Glutamatergic neuron (in vitro differentiated cells): ENCODE measurements around the gene HIP1R. TPM values are rescaled to one million over a fixed set of nuclear protein-coding genes. Genes with fewer than 3 reads are reported as not detected.
"Not testable (repeated sequence)": the region's sequence is repeated elsewhere in the genome, so short reads cannot be mapped to it uniquely, and the experiment has no call there.

Experiments used
- DNase-seq: peaks from one replicate; pipeline ENCODE4 v3.0.0; 2022
- H3K27ac Mint-ChIP-seq: one replicate; pipeline ENCODE4 v1.8.0; 2020; ENCODE audit warnings: mild to moderate bottlenecking, mixed read lengths, inconsistent platforms; ENCODE audit not compliant: unreplicated experiment
- H3K27me3 Mint-ChIP-seq: one replicate; pipeline ENCODE4 v1.8.0; 2020; ENCODE audit warnings: mild to moderate bottlenecking, moderate library complexity, mixed read lengths, inconsistent platforms; ENCODE audit not compliant: unreplicated experiment
- H3K36me3 Mint-ChIP-seq: one replicate; pipeline ENCODE4 v1.8.0; 2020; ENCODE audit warnings: mild to moderate bottlenecking, mixed read lengths, inconsistent platforms; ENCODE audit not compliant: unreplicated experiment
- H3K4me1 Mint-ChIP-seq: one replicate; pipeline ENCODE4 v1.8.0; 2020; ENCODE audit warnings: mild to moderate bottlenecking, low read depth, mixed read lengths, inconsistent platforms; ENCODE audit not compliant: unreplicated experiment
- H3K4me3 Mint-ChIP-seq: one replicate; pipeline ENCODE4 v1.8.0; 2020; ENCODE audit warnings: mild to moderate bottlenecking, mixed read lengths, inconsistent platforms; ENCODE audit not compliant: unreplicated experiment
- H3K9me3 Mint-ChIP-seq: one replicate; pipeline ENCODE4 v1.8.0; 2020; ENCODE audit warnings: mild to moderate bottlenecking, moderate library complexity, mixed read lengths, inconsistent platforms; ENCODE audit not compliant: unreplicated experiment
- total RNA-seq: library from RNA; stranded (reverse); fragmentation: NEBNext Ultra II Directional; extraction: Animal tissue kit (Norgen Biotek cat#: 25700); gene quantifications from one replicate; pipeline ENCODE4 v1.2.1, GENCODE V29; 2021; ENCODE audit not compliant: unreplicated experiment
- TF ChIP-seq, protein P1 (sequence below): fragments of 200-600 bp; sonication (generic); IDR thresholded peaks from one replicate; pipeline ENCODE4 v1.5.0; 2021; ENCODE audit not compliant: partially characterized antibody, unreplicated experiment

Gene HIP1R
- total RNA-seq, 1 donor from 2014 or later = 19.3 TPM

DNA sequence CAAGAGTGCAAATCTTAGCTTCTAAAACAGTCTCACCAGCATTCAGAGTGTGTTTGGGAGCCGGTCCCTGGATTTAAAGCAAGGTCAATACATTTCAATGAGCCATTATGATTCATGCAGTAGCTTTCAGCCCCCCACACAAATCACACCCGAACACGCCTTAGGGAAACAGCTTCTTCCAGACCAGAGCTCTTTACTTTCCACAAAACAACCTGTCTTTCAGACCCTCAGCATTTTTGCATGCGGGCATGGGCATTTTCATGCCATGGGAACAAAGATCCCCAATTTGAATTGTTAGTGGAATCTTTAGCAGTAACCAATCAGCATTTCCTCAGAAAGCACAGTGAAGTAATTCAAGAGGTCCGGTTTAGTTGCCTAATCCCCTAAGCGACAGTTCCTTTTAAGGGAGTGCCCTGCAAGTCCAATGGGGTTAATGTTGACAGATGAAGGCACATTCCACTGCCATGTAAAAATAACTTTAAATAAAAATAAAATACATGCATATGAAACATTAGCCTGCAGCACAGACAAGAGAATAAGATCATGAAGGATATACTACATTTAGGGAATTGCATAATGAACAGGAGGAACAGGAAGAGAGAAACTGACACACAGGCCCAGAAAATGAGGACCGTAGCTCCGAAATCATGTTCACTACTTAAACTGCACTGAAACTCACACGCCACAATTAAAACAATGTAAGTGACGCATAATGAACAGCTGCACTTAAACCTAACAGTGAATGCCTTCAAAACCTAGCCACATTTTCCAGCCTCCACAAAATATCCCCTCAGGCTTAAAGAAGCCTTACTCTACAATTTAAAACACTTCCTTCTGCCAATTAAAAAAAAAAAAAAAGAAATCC lies 56.6 kb downstream of the HIP1R start:
- Mint-ChIP-seq H3K4me3 (peak overlapping the region; percentile 64), H3K9me3 (peaks cover 15% of the 10 kb centered on the region), H3K36me3 (peaks cover 5% of the 10 kb centered on the region), H3K27ac (no peak overlapping the region), H3K4me1 (peaks cover 23% of the 10 kb centered on the region), H3K27me3 (peaks cover 19% of the 10 kb centered on the region)
- TF ChIP-seq, protein P1, sequence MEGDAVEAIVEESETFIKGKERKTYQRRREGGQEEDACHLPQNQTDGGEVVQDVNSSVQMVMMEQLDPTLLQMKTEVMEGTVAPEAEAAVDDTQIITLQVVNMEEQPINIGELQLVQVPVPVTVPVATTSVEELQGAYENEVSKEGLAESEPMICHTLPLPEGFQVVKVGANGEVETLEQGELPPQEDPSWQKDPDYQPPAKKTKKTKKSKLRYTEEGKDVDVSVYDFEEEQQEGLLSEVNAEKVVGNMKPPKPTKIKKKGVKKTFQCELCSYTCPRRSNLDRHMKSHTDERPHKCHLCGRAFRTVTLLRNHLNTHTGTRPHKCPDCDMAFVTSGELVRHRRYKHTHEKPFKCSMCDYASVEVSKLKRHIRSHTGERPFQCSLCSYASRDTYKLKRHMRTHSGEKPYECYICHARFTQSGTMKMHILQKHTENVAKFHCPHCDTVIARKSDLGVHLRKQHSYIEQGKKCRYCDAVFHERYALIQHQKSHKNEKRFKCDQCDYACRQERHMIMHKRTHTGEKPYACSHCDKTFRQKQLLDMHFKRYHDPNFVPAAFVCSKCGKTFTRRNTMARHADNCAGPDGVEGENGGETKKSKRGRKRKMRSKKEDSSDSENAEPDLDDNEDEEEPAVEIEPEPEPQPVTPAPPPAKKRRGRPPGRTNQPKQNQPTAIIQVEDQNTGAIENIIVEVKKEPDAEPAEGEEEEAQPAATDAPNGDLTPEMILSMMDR = no peak
- no peak for DNase-seq

DNA sequence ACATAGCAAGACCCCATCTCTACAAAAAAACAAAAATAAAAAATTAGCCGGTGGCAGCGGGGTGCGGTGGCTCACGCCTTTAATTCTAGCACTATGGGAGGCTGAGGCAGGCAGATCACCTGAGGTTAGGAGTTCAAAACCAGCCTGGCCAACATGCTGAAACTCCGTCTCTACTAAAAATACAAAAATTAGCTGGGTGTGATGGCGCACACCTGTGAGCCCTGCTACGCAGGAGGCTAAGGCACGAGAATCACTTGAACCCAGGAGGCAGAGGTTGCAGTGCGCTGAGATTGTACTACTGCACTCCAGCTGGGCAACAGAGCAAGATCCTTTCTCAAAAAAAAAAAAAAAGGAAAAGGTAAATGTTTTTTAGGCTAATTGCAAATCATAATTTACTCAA lies 57.5 kb downstream of the HIP1R start:
- H3K27ac Mint-ChIP-seq, DNase-seq, H3K4me3 Mint-ChIP-seq, H3K36me3 Mint-ChIP-seq: not testable (repeated sequence)
- H3K27me3 Mint-ChIP-seq = peaks cover 19% of the 10 kb centered on the region
- peaks cover 15% of the 10 kb centered on the region for H3K4me1 Mint-ChIP-seq
- peaks cover 13% of the 10 kb centered on the region for H3K9me3 Mint-ChIP-seq

DNA sequence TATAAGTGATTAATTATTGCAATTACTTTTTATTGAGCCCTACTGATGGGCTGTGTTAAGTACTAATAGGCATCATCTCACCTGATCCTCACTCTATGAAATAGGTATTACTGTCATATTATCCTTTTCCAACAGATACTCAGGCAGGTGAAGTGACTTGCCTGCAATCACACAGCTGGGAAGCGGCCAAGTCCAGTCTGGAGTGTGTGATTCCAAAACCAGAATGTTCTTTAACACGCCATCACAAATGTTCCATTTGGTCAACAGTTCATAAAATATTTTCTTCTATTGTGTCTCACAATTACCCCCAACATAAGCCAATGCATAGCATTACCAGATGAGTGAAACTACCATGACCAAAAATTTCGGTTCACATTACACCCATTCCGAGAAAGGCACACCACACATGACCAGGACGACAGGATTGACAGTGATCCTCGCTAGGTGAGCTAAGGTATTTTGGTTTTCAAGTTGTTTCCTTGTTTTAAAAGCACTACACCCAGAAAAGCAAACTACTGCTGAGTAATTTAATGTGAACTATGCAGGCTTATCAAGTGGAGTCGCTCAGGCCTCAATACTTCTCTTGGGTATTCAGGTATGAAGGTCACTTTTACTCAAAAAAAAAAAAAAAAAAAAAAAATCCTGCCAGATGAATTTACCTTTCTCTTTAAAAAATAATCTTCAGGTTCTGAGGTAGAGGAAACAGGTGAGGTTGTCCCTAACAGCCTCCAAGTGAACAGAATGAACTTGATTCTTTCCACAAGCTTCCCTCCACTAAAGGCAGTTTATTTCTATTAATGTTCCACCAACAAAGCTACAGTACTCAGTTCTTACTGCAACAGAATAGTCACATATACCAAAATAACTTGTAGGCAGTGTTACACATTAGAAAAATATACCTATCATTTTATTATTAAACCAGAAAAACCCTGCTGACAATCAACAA lies 58.2 kb downstream of the HIP1R start:
- DNase-seq = no peak

DNA sequence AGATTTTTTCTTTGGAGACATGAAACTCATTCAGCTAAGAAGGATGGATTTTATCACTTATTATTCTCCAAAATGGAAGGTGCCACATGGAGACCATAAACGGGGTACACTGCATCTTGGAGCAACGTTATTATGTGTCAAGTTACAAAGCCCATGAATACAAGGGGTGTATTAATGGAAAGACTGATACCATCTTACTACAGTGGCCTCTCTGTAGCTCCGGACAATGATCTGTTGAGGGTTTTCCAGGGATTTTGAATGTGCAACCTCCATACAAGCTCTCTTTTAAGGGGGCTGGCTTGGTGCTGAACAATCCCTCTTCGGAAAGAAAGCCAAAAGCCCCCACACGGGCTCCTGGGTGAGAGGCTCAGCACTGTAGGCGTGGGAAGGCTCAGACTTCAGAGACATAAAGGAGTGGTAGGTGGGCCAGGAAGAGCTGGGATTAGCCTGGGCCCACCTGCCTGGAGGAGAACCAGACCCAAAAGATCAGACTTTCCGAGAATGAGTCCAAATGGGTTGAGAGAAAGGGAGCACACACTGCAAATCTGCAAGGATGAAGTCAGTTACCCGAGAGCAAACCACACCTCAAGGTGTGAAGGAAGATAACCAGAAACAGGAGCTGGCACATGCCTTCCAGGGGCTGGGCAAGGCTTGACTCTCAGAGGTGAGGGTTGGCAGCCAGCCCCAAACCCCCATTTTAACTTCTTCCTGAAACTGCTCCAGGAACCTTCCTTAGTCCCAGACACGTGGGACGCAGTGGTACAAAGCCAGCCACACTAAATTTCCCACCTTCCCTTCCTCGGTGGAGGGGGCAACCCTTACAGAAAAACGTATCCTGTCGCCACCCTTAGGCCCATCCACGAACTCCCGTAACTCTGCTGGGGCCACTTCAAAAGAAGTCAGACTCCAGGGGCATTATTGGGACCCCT lies 59.2 kb downstream of the HIP1R start:
- no peak for DNase-seq
- Mint-ChIP-seq H3K27me3 (peaks cover 20% of the 10 kb centered on the region), H3K27ac (no peak overlapping the region), H3K36me3 (peaks cover 5% of the 10 kb centered on the region), H3K4me3 (peak overlapping the region; percentile 92), H3K4me1 (peaks cover 14% of the 10 kb centered on the region), H3K9me3 (peaks cover 13% of the 10 kb centered on the region)
- TF ChIP-seq, protein P1 = no peak

More for the DNA sequence above, 58.2 kb downstream of the HIP1R start:
- H3K27ac Mint-ChIP-seq = no peak overlapping the region
- peaks cover 20% of the 10 kb centered on the region for H3K27me3 Mint-ChIP-seq
- peak overlapping the region; percentile 34 for H3K4me3 Mint-ChIP-seq
- H3K4me1 Mint-ChIP-seq = peaks cover 15% of the 10 kb centered on the region
- TF ChIP-seq, protein P1 = no peak
- peaks cover 13% of the 10 kb centered on the region for H3K9me3 Mint-ChIP-seq
- H3K36me3 Mint-ChIP-seq = peaks cover 5% of the 10 kb centered on the region

DNA sequence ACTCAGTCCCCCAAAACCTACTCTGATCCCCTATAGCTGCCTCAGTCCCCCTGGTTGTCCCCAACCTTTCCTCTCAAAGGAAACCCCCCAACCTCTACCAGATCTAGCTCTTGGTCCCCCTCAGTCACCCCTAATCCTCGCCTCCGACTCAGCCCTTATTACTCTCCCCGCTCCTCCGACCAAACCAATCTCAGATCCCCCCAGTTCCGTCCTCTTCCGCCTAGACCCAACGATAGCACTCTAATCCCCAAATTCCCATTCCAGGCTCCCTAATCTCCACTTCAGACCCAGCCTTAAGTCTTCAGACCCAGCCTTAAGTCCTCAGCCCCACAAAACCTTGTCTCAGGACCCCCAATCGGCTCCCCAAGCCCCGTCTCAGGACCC lies 60.1 kb downstream of the HIP1R start:
- Mint-ChIP-seq H3K9me3 (peaks cover 11% of the 10 kb centered on the region), H3K27ac (peak overlapping the region; percentile 81), H3K27me3 (peaks cover 17% of the 10 kb centered on the region), H3K36me3 (peaks cover 5% of the 10 kb centered on the region), H3K4me3 (peak overlapping the region; percentile 92), H3K4me1 (peaks cover 14% of the 10 kb centered on the region)
- no peak for DNase-seq
- TF ChIP-seq, protein P1 = no peak
